ENCODE results near the gene NKX1-1.

DNA sequence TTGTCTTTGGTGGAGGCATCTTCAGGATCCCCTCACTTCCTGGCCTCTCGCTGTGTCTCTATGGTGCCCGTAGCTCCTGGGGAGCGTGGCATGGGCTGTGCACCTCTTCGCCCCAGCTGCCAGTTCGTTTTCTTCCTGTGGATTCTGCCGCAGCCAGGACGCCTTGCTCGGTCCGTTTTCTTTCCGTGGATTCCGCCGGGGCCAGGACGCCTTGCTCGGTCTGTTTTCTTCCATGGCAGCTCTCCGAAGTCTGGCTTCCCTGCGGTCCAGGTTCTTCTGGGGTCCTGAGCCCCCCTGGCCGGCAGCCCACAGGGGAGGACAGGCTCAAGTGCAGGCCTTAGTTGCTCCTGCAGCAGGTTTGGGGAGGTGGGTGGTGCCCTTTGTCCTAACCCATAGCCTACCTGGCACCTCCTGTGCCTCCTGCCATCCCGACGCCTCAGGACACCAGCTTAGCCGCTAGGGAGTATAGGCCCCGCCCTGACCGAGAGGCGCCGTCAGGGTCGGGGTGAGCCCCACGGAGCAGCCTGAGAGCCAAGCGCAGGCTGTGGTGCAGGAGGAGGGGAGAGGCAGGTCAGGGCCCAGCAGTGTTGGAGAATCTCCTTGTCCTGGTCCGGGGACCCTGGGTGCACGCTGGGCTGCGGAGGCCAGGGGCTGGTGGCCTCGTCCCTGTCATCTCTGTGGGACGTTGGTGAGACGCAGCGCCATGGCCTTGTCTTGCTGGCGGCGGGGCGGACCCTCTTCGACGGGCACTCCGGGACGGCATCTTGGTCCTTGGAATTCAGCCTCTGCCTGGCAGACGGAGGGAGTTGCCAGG is 32.1 kb downstream of the NKX1-1 start:
- TF ChIP-seq GATA2 (IDR thresholded peaks at IDR 0.05; ENCODE audit: low read depth, low read length) (no peak), GATA3 (IDR thresholded peaks at IDR 0.05; ENCODE audit: low read depth, low read length) (no peak)

Data from SH-SY5Y (cell line).